ENCODE results near the gene LONRF2. TPM values are rescaled to one million over a fixed set of nuclear protein-coding genes. Genes with fewer than 3 reads are reported as not detected.
"Not testable (repeated sequence)": the region's sequence is repeated elsewhere in the genome, so short reads cannot be mapped to it uniquely, and the experiment has no call there.

LONRF2 gene
- total RNA-seq, 1 experiment from 2014 or later: 0.33 TPM

DNA sequence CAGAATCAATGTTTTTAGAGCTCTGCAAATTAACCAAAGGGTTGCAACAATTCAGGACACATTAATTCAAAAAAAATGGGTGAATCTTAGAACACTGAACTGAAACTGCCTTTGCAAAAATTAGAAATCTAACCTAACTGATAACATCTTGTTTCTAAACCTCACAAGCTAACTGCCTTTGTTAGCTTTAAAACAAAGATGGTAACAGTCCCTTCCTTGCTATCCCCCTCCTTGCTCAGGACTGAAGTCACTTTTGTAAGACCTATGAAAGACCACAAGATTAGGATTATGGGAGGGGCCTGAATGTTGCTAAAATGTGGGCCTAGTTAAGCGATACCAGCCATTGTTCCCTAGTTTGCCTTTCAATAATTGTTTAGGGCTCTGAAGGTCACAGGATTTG lies 44.9 kb upstream of the LONRF2 start (continued):
- no peak for TF ChIP-seq ZBTB21 (CRISPR knock-in tag; IDR thresholded peaks at IDR 0.05; ENCODE audit: borderline replicate concordance)
- TF ChIP-seq ESRRA (CRISPR knock-in tag; IDR thresholded peaks at IDR 0.05; ENCODE audit: borderline replicate concordance): no peak
- no peak for TF ChIP-seq CREB1 (CRISPR knock-in tag; IDR thresholded peaks at IDR 0.05)
- no peak for TF ChIP-seq RELA (CRISPR knock-in tag; IDR thresholded peaks at IDR 0.05; ENCODE audit: borderline replicate concordance)
- TF ChIP-seq, protein P1, sequence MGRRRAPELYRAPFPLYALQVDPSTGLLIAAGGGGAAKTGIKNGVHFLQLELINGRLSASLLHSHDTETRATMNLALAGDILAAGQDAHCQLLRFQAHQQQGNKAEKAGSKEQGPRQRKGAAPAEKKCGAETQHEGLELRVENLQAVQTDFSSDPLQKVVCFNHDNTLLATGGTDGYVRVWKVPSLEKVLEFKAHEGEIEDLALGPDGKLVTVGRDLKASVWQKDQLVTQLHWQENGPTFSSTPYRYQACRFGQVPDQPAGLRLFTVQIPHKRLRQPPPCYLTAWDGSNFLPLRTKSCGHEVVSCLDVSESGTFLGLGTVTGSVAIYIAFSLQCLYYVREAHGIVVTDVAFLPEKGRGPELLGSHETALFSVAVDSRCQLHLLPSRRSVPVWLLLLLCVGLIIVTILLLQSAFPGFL (CRISPR knock-in tag; IDR thresholded peaks at IDR 0.05; ENCODE audit: borderline replicate concordance): no peak
- TF ChIP-seq CREM (CRISPR knock-in tag; IDR thresholded peaks at IDR 0.05): no peak
- no peak for TF ChIP-seq HMGA2 (CRISPR knock-in tag; IDR thresholded peaks at IDR 0.05)
- no peak for TF ChIP-seq ZNF317 (CRISPR knock-in tag; IDR thresholded peaks at IDR 0.05; ENCODE audit: borderline replicate concordance, low read depth)
- TF ChIP-seq, protein P2, sequence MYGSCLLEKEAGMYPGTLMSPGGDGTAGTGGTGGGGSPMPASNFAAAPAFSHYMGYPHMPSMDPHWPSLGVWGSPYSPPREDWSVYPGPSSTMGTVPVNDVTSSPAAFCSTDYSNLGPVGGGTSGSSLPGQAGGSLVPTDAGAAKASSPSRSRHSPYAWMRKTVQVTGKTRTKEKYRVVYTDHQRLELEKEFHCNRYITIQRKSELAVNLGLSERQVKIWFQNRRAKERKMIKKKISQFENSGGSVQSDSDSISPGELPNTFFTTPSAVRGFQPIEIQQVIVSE (CRISPR knock-in tag; IDR thresholded peaks at IDR 0.05; ENCODE audit: borderline replicate concordance): no peak
- TF ChIP-seq TEAD1 (CRISPR knock-in tag; IDR thresholded peaks at IDR 0.05): no peak
- no peak for TF ChIP-seq ELF4 (CRISPR knock-in tag; IDR thresholded peaks at IDR 0.05; ENCODE audit: low read depth)
- TF ChIP-seq ETV6 (CRISPR knock-in tag; IDR thresholded peaks at IDR 0.05): no peak
- no peak for TF ChIP-seq FOXP1 (CRISPR knock-in tag; IDR thresholded peaks at IDR 0.05; ENCODE audit: borderline replicate concordance)

DNA sequence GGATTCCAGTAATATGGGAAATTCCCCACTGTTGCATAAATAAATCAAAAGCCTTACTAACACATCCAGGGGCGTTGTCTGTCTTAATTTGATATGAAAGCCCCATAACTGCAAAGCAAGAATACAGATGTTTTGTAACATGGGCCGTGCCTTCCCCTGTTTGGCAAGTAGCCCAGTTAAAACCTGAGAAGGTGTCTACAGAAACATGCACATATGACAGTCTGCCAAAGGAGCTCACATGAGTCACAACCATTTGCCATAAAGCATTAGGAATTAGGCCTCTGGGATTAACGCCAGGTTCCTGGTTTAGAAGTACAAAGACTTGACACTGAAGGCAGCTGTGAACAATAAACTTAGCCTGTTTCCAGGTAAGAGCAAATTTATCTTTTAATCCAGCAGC lies 43.1 kb upstream of the LONRF2 start:
- H3K4me1 Mint-ChIP-seq: peaks cover 16% of the 10 kb centered on the region
- peaks cover 48% of the 10 kb centered on the region for H3K36me3 Mint-ChIP-seq
- TF ChIP-seq, protein P3, sequence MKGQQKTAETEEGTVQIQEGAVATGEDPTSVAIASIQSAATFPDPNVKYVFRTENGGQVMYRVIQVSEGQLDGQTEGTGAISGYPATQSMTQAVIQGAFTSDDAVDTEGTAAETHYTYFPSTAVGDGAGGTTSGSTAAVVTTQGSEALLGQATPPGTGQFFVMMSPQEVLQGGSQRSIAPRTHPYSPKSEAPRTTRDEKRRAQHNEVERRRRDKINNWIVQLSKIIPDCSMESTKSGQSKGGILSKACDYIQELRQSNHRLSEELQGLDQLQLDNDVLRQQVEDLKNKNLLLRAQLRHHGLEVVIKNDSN (CRISPR knock-in tag; IDR thresholded peaks at IDR 0.05): no peak
- TF ChIP-seq, protein P4, sequence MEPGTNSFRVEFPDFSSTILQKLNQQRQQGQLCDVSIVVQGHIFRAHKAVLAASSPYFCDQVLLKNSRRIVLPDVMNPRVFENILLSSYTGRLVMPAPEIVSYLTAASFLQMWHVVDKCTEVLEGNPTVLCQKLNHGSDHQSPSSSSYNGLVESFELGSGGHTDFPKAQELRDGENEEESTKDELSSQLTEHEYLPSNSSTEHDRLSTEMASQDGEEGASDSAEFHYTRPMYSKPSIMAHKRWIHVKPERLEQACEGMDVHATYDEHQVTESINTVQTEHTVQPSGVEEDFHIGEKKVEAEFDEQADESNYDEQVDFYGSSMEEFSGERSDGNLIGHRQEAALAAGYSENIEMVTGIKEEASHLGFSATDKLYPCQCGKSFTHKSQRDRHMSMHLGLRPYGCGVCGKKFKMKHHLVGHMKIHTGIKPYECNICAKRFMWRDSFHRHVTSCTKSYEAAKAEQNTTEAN (CRISPR knock-in tag; IDR thresholded peaks at IDR 0.05): no peak
- TF ChIP-seq FOXK1 (CRISPR knock-in tag; IDR thresholded peaks at IDR 0.05) (no peak), FOXP1 (CRISPR knock-in tag; IDR thresholded peaks at IDR 0.05; ENCODE audit: borderline replicate concordance) (no peak), NFE2L1 (CRISPR knock-in tag; IDR thresholded peaks at IDR 0.05) (no peak)
- H3K9me3 Mint-ChIP-seq: peaks cover 70% of the 10 kb centered on the region
- ChIA-PET POLR2A (no interaction called here), CTCF (no interaction called here)
- H3K27me3 Mint-ChIP-seq (ENCODE audit: low read depth): peaks cover 11% of the 10 kb centered on the region; the same call in 1 of the 2 replicates
- DNase-seq (ENCODE audit: low spot score) (no peak), ATAC-seq (no peak)
- no peak overlapping the region for H3K27ac Mint-ChIP-seq
- no peak overlapping the region for H3K4me3 Mint-ChIP-seq

DNA sequence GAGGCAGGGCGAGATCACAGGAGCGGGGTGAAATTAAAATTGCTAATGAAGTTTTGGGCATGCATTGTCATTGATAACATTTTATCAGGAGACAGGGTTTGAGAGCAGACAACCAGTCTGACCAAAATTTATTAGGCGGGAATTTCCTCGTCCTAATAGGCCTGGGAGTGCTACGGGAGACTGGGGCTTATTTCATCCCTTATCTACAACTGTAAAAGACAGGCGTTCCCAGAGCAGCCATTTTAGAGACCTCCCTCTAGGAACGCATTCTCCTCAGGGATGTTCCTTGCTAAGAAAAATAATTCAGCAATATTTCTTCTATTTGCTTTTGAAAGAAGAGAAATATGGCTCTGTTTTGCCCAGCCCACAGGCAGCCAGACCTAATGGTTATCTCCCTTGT lies 40.0 kb upstream of the LONRF2 start:
- ATAC-seq, H3K27ac Mint-ChIP-seq, CTCF ChIA-PET, POLR2A ChIA-PET, H3K4me1 Mint-ChIP-seq, H3K4me3 Mint-ChIP-seq: not testable (repeated sequence)
- Mint-ChIP-seq H3K36me3 (peaks cover 41% of the 10 kb centered on the region), H3K27me3 (ENCODE audit: low read depth) (peaks cover 11% of the 10 kb centered on the region; the same call in 1 of the 2 replicates), H3K9me3 (peaks cover 68% of the 10 kb centered on the region)
- DNase-seq (ENCODE audit: low spot score): peak; percentile 14

DNA sequence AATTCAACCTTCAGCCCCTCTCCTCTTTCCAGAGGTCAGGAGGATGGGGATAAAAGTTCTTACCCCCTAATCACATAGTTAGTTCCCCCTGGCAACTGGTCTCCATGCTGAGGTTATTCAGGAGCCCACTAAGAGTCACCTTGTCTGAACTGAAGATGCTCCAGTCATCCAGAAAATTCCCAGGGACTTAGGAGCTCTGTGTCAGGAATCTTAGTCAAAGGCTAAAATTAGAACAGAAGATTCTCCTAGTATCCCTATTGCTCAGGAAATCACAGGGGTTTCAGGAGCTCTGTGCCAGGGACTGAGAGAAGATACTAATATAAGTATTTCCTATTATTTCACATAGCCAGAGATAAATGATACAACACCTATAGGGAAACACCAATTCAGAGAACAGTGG lies 37.3 kb upstream of the LONRF2 start:
- Mint-ChIP-seq H3K4me3 (no peak overlapping the region), H3K27ac (no peak overlapping the region), H3K9me3 (peaks cover 79% of the 10 kb centered on the region), H3K4me1 (peaks cover 11% of the 10 kb centered on the region), H3K36me3 (peaks cover 50% of the 10 kb centered on the region), H3K27me3 (ENCODE audit: low read depth) (peaks cover 11% of the 10 kb centered on the region; the same call in 1 of the 2 replicates)
- ChIA-PET POLR2A (no interaction called here), CTCF (no interaction called here)
- DNase-seq (ENCODE audit: low spot score): no peak
- TF ChIP-seq, protein P5, sequence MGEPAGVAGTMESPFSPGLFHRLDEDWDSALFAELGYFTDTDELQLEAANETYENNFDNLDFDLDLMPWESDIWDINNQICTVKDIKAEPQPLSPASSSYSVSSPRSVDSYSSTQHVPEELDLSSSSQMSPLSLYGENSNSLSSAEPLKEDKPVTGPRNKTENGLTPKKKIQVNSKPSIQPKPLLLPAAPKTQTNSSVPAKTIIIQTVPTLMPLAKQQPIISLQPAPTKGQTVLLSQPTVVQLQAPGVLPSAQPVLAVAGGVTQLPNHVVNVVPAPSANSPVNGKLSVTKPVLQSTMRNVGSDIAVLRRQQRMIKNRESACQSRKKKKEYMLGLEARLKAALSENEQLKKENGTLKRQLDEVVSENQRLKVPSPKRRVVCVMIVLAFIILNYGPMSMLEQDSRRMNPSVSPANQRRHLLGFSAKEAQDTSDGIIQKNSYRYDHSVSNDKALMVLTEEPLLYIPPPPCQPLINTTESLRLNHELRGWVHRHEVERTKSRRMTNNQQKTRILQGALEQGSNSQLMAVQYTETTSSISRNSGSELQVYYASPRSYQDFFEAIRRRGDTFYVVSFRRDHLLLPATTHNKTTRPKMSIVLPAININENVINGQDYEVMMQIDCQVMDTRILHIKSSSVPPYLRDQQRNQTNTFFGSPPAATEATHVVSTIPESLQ (CRISPR knock-in tag; IDR thresholded peaks at IDR 0.05): no peak
- no peak for TF ChIP-seq IRF2 (CRISPR knock-in tag; IDR thresholded peaks at IDR 0.05; ENCODE audit: borderline replicate concordance, low read depth)
- ATAC-seq: no peak

Measured in WTC11 (cell line).